DND-41 (cell line): ENCODE data around the gene EZH1.

Source experiments
- ATAC-seq: fragments of 200-7000 bp; cut with Tn5 transposase; 3 replicates; pipeline ENCODE4 v1.9.1; 2021; ENCODE audit warnings: low read depth; ENCODE audit not compliant: insufficient read depth
- DNase-seq: peaks from one replicate; pipeline ENCODE4 v3.0.0-alpha.2; 2020
- H2AFZ ChIP-seq: 2 replicates; pipeline ENCODE4 v1.6.0; 2012; ENCODE audit warnings: low read depth, low read length
- H3K27ac ChIP-seq: 2 replicates; pipeline ENCODE4 v1.5.1; 2012; ENCODE audit warnings: low read length, inconsistent platforms
- H3K27me3 ChIP-seq: fragments of 200-600 bp; sonication (generic); 2 replicates; pipeline ENCODE4 v1.6.0; 2012; ENCODE audit warnings: low read length, mild to moderate bottlenecking, inconsistent platforms; ENCODE audit not compliant: insufficient read depth, poor library complexity
- H3K36me3 ChIP-seq: 2 replicates; pipeline ENCODE4 v1.5.1; 2012; ENCODE audit warnings: low read length, inconsistent platforms; ENCODE audit not compliant: insufficient read depth
- H3K4me1 ChIP-seq: 2 replicates; pipeline ENCODE4 v1.5.1; 2012; ENCODE audit warnings: mild to moderate bottlenecking, low read length; ENCODE audit not compliant: insufficient read depth
- H3K4me2 ChIP-seq: 2 replicates; pipeline ENCODE4 v1.6.0; 2012; ENCODE audit warnings: mild to moderate bottlenecking, moderate library complexity, low read length, inconsistent platforms; ENCODE audit not compliant: insufficient read depth
- H3K4me3 ChIP-seq, 2 experiments: fragments of 200-600 bp in 1 of 2; shearing (Covaris generic) in 1 of 2; 2 replicates each; pipeline ENCODE4 v1.5.1; 2012 to 2016; ENCODE audit warnings: inconsistent platforms in 2 of 2, low read length in 2 of 2, mild to moderate bottlenecking in 2 of 2, low read depth in 1 of 2, moderate library complexity in 1 of 2
- H3K79me2 ChIP-seq: 2 replicates; pipeline ENCODE4 v1.6.0; 2012; ENCODE audit warnings: low read length, inconsistent platforms; ENCODE audit not compliant: insufficient read depth
- H3K9ac ChIP-seq: 2 replicates; pipeline ENCODE4 v1.6.0; 2012; ENCODE audit warnings: low read depth, mild to moderate bottlenecking, inconsistent platforms, low read length, moderate library complexity
- H3K9me3 ChIP-seq: 2 replicates; pipeline ENCODE4 v1.5.1; 2012; ENCODE audit warnings: low read length, moderate library complexity, mild to moderate bottlenecking, inconsistent platforms; ENCODE audit not compliant: insufficient read depth, severe bottlenecking
- H4K20me1 ChIP-seq: 2 replicates; pipeline ENCODE4 v1.6.0; 2012; ENCODE audit warnings: low read length; ENCODE audit not compliant: insufficient read depth
- CTCF ChIP-seq: IDR thresholded peaks from 2 replicates; pipeline ENCODE4 v1.5.1; 2012; ENCODE audit warnings: borderline replicate concordance, low read length, moderate library complexity, mild to moderate bottlenecking; ENCODE audit not compliant: poor library complexity, severe bottlenecking; ENCODE audit errors: extremely low read depth
- EZH2 ChIP-seq: IDR thresholded peaks from 3 replicates; pipeline ENCODE4 v1.6.1; 2012; ENCODE audit warnings: borderline replicate concordance, low read depth, mild to moderate bottlenecking, moderate library complexity, low read length, inconsistent platforms; ENCODE audit not compliant: severe bottlenecking

The EZH1 gene

GRCh38 chr17:42744806-42745617, at the start of gene EZH1:
Gene EZH1 (minus strand): TSS chr17:42745040. CDS start chr17:42728941, 16,099 bp downstream.
- Histone ChIP-seq H3K36me3 (peaks cover 2% of the 10 kb centered on the region; the same call in 1 of the 2 replicates), H4K20me1 (peaks cover 6% of the 10 kb centered on the region; the same call in 1 of the 2 replicates), H3K27me3 (no peaks in the 10 kb centered on the region), H3K4me1 (peaks cover 29% of the 10 kb centered on the region), H2AFZ (peak within 1 kb of the TSS; percentile 88), H3K4me3 (peak within 1 kb of the TSS; percentile 44 to 84), H3K79me2 (peaks cover 48% of the 10 kb centered on the region), H3K27ac (peak within 1 kb of the TSS; percentile 82), H3K9ac (peak within 1 kb of the TSS; percentile 70), H3K9me3 (no peaks in the 10 kb centered on the region), H3K4me2 (peak within 1 kb of the TSS; percentile 84)
- DNase-seq = peak; percentile 94
- TF ChIP-seq EZH2 (no peak), CTCF (no peak)
- ATAC-seq = peak; percentile 87

- Histone ChIP-seq H3K4me2 (no peak overlapping the region), H4K20me1 (no peaks in the 10 kb centered on the region), H3K36me3 (peaks cover 14% of the 10 kb centered on the region), H3K9me3 (no peaks in the 10 kb centered on the region), H3K9ac (no peak overlapping the region), H3K27me3 (no peaks in the 10 kb centered on the region), H3K4me3 (no peak overlapping the region), H3K4me1 (peaks cover 10% of the 10 kb centered on the region), H2AFZ (no peak overlapping the region), H3K27ac (no peak overlapping the region), H3K79me2 (peaks cover 6% of the 10 kb centered on the region)
- no peak for TF ChIP-seq EZH2
- TF ChIP-seq CTCF = no peak
- ATAC-seq = no peak
- no peak for DNase-seq
These were observed 47.7 kb upstream of the EZH1 start for GRCh38 chr17:42792545-42792944.

- Histone ChIP-seq H3K79me2 (0 out of 2 replicates have a peak, but pooled peaks cover under 1% of the 10 kb centered on the region), H3K4me3 (no peak overlapping the region), H3K27ac (no peak overlapping the region), H4K20me1 (no peaks in the 10 kb centered on the region), H3K36me3 (peaks cover 10% of the 10 kb centered on the region), H2AFZ (no peak overlapping the region), H3K9ac (no peak overlapping the region), H3K27me3 (no peaks in the 10 kb centered on the region), H3K4me2 (no peak overlapping the region), H3K4me1 (peaks cover 4% of the 10 kb centered on the region), H3K9me3 (no peaks in the 10 kb centered on the region)
- DNase-seq = no peak
- no peak for TF ChIP-seq CTCF
- TF ChIP-seq EZH2 = no peak
- ATAC-seq = no peak
These were observed 47.1 kb upstream of the EZH1 start for GRCh38 chr17:42791948-42792347.
